Measurements from ENCODE around the gene FBN2.

Gene FBN2

GRCh38 chr5:128254789-128255188 lies 283.3 kb downstream of the FBN2 start:
- DNase-seq (ENCODE audit: low read depth in 2 of 2) = no peak

- DNase-seq (ENCODE audit: low read depth in 2 of 2) = no peak
Measured at GRCh38 chr5:128253880-128254279, 284.2 kb downstream of the FBN2 start.

- no peak for DNase-seq (ENCODE audit: low read depth in 2 of 2)
Measured at GRCh38 chr5:128253161-128253560, 284.9 kb downstream of the FBN2 start.

GRCh38 chr5:128252756-128253155 lies 285.3 kb downstream of the FBN2 start:
- DNase-seq (ENCODE audit: low read depth in 2 of 2) = no peak

- DNase-seq (ENCODE audit: low read depth in 2 of 2) = no peak
Measured at GRCh38 chr5:128252196-128252595, 285.8 kb downstream of the FBN2 start.

GRCh38 chr5:128245974-128246373 lies 292.1 kb downstream of the FBN2 start:
- no peak for DNase-seq (ENCODE audit: low read depth in 2 of 2)

GRCh38 chr5:128243958-128244582 lies 294.0 kb downstream of the FBN2 start:
- no peak for DNase-seq (ENCODE audit: low read depth in 2 of 2)

- no peak for DNase-seq (ENCODE audit: low read depth in 2 of 2)
Measured at GRCh38 chr5:128241051-128241695, 296.9 kb downstream of the FBN2 start.

- DNase-seq (ENCODE audit: low read depth in 2 of 2) = no peak
Measured at GRCh38 chr5:128237546-128237945, 300.5 kb downstream of the FBN2 start.

GRCh38 chr5:128237000-128237399 lies 301.0 kb downstream of the FBN2 start:
- DNase-seq (ENCODE audit: low read depth in 2 of 2) = no peak

GRCh38 chr5:128236334-128236733 lies 301.7 kb downstream of the FBN2 start:
- no peak for DNase-seq (ENCODE audit: low read depth in 2 of 2)

GRCh38 chr5:128234928-128235641 lies 303.0 kb downstream of the FBN2 start:
- no peak for DNase-seq (ENCODE audit: low read depth in 2 of 2)

GRCh38 chr5:128228521-128228920 lies 309.5 kb downstream of the FBN2 start:
- no peak for DNase-seq (ENCODE audit: low read depth in 2 of 2)

- DNase-seq (ENCODE audit: low read depth in 2 of 2) = no peak
Measured at GRCh38 chr5:128228008-128228407, 310.0 kb downstream of the FBN2 start.

GRCh38 chr5:128225245-128226030 lies 312.6 kb downstream of the FBN2 start:
- DNase-seq (ENCODE audit: low read depth in 2 of 2) = no peak

- no peak for DNase-seq (ENCODE audit: low read depth in 2 of 2)
Measured at GRCh38 chr5:128224336-128224735, 313.7 kb downstream of the FBN2 start.

- no peak for DNase-seq (ENCODE audit: low read depth in 2 of 2)
Measured at GRCh38 chr5:128220841-128221240, 317.2 kb downstream of the FBN2 start.

- no peak for DNase-seq (ENCODE audit: low read depth in 2 of 2)
Measured at GRCh38 chr5:128216860-128217531, 321.0 kb downstream of the FBN2 start.

GRCh38 chr5:128216285-128216684 lies 321.8 kb downstream of the FBN2 start:
- DNase-seq (ENCODE audit: low read depth in 2 of 2) = no peak

- no peak for DNase-seq (ENCODE audit: low read depth in 2 of 2)
Measured at GRCh38 chr5:128213833-128214232, 324.2 kb downstream of the FBN2 start.

- DNase-seq (ENCODE audit: low read depth in 2 of 2) = no peak
Measured at GRCh38 chr5:128213340-128213739, 324.7 kb downstream of the FBN2 start.
